DND-41 (cell line): ENCODE results near the gene ZNF205.

Experiments used
- ATAC-seq: fragments of 200-7000 bp; cut with Tn5 transposase; 3 replicates; pipeline ENCODE4 v1.9.1; 2021; ENCODE audit warnings: low read depth; ENCODE audit not compliant: insufficient read depth
- DNase-seq: peaks from one replicate; pipeline ENCODE4 v3.0.0-alpha.2; 2020
- H2AFZ ChIP-seq: 2 replicates; pipeline ENCODE4 v1.6.0; 2012; ENCODE audit warnings: low read depth, low read length
- H3K27ac ChIP-seq: 2 replicates; pipeline ENCODE4 v1.5.1; 2012; ENCODE audit warnings: low read length, inconsistent platforms
- H3K27me3 ChIP-seq: fragments of 200-600 bp; sonication (generic); 2 replicates; pipeline ENCODE4 v1.6.0; 2012; ENCODE audit warnings: low read length, mild to moderate bottlenecking, inconsistent platforms; ENCODE audit not compliant: insufficient read depth, poor library complexity
- H3K36me3 ChIP-seq: 2 replicates; pipeline ENCODE4 v1.5.1; 2012; ENCODE audit warnings: low read length, inconsistent platforms; ENCODE audit not compliant: insufficient read depth
- H3K4me1 ChIP-seq: 2 replicates; pipeline ENCODE4 v1.5.1; 2012; ENCODE audit warnings: mild to moderate bottlenecking, low read length; ENCODE audit not compliant: insufficient read depth
- H3K4me2 ChIP-seq: 2 replicates; pipeline ENCODE4 v1.6.0; 2012; ENCODE audit warnings: mild to moderate bottlenecking, moderate library complexity, low read length, inconsistent platforms; ENCODE audit not compliant: insufficient read depth
- H3K4me3 ChIP-seq, 2 experiments: fragments of 200-600 bp in 1 of 2; shearing (Covaris generic) in 1 of 2; 2 replicates each; pipeline ENCODE4 v1.5.1; 2012 to 2016; ENCODE audit warnings: inconsistent platforms in 2 of 2, low read length in 2 of 2, mild to moderate bottlenecking in 2 of 2, low read depth in 1 of 2, moderate library complexity in 1 of 2
- H3K79me2 ChIP-seq: 2 replicates; pipeline ENCODE4 v1.6.0; 2012; ENCODE audit warnings: low read length, inconsistent platforms; ENCODE audit not compliant: insufficient read depth
- H3K9ac ChIP-seq: 2 replicates; pipeline ENCODE4 v1.6.0; 2012; ENCODE audit warnings: low read depth, mild to moderate bottlenecking, inconsistent platforms, low read length, moderate library complexity
- H3K9me3 ChIP-seq: 2 replicates; pipeline ENCODE4 v1.5.1; 2012; ENCODE audit warnings: low read length, moderate library complexity, mild to moderate bottlenecking, inconsistent platforms; ENCODE audit not compliant: insufficient read depth, severe bottlenecking
- H4K20me1 ChIP-seq: 2 replicates; pipeline ENCODE4 v1.6.0; 2012; ENCODE audit warnings: low read length; ENCODE audit not compliant: insufficient read depth
- EZH2 ChIP-seq: IDR thresholded peaks from 3 replicates; pipeline ENCODE4 v1.6.1; 2012; ENCODE audit warnings: borderline replicate concordance, low read depth, mild to moderate bottlenecking, moderate library complexity, low read length, inconsistent platforms; ENCODE audit not compliant: severe bottlenecking
- TF ChIP-seq, protein P1 (sequence below): IDR thresholded peaks from 2 replicates; pipeline ENCODE4 v1.5.1; 2012; ENCODE audit warnings: borderline replicate concordance, low read length, moderate library complexity, mild to moderate bottlenecking; ENCODE audit not compliant: poor library complexity, severe bottlenecking; ENCODE audit errors: extremely low read depth

ZNF205 gene

DNA sequence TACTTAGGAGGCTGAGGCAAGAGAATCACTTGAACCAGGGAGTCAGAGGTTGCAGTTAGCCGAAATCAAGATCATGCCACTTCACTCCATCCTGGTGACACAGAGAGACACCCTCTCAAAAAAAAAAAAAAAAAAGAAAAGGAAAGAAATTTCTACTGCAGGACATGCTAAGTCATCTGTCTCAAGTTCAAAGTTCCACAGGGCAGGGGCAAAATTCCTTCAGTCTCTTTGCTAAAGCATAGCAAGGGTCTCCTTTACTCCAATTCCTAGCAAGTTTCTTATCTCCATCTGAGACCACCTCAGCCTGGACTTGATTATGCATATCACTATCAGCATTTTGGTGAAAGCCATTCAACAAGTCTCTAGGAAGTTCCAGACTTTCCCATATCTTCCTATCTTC is 27.9 kb upstream of the ZNF205 start:
- Histone ChIP-seq H3K36me3 (no peaks in the 10 kb centered on the region), H2AFZ (no peak overlapping the region), H3K9me3 (no peaks in the 10 kb centered on the region), H3K4me1 (peaks cover 10% of the 10 kb centered on the region), H3K9ac (no peak overlapping the region), H3K4me3 (no peak overlapping the region), H3K79me2 (no peaks in the 10 kb centered on the region), H4K20me1 (no peaks in the 10 kb centered on the region), H3K27ac (no peak overlapping the region), H3K27me3 (no peaks in the 10 kb centered on the region), H3K4me2 (no peak overlapping the region)
- DNase-seq (no peak), ATAC-seq (no peak)
- TF ChIP-seq EZH2: no peak
- TF ChIP-seq, protein P1, sequence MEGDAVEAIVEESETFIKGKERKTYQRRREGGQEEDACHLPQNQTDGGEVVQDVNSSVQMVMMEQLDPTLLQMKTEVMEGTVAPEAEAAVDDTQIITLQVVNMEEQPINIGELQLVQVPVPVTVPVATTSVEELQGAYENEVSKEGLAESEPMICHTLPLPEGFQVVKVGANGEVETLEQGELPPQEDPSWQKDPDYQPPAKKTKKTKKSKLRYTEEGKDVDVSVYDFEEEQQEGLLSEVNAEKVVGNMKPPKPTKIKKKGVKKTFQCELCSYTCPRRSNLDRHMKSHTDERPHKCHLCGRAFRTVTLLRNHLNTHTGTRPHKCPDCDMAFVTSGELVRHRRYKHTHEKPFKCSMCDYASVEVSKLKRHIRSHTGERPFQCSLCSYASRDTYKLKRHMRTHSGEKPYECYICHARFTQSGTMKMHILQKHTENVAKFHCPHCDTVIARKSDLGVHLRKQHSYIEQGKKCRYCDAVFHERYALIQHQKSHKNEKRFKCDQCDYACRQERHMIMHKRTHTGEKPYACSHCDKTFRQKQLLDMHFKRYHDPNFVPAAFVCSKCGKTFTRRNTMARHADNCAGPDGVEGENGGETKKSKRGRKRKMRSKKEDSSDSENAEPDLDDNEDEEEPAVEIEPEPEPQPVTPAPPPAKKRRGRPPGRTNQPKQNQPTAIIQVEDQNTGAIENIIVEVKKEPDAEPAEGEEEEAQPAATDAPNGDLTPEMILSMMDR: no peak

DNA sequence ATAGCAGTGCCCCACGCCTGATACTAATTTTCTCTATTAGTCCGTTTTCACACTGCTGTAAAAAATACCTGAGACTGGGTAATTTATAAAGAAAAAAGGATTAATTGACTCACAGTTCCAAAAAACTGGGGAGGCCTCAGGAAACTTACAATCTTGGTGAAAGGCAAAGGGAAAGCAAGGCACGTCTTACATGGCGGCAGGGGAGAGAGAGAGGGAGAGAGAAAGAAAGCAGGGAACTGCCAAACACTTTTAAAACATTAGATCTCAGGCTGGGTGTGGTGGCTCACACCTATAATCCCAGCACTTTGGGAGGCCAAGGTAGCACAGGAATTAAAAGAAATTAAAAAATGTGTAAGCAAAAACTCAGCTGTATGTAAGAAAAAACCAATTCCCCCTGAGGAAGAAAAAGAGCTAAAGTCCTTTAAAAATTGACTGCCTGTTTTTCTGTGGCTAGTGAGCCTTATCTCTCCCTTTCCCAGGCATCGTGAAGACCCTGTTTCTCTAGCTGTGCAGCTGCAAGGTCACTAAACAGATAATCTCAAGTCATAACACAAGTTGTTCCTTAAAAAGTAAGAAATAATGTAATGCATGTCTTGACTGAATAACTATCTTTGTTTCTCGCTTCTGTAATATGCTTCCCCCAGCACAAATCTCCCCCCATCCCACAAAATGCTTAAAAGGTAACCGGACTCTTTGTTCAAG is 27.3 kb upstream of the ZNF205 start:
- Histone ChIP-seq H3K36me3 (no peaks in the 10 kb centered on the region), H2AFZ (no peak overlapping the region), H3K4me3 (no peak overlapping the region), H4K20me1 (no peaks in the 10 kb centered on the region), H3K9me3 (no peaks in the 10 kb centered on the region), H3K9ac (no peak overlapping the region), H3K79me2 (no peaks in the 10 kb centered on the region), H3K4me2 (no peak overlapping the region), H3K4me1 (peaks cover 7% of the 10 kb centered on the region), H3K27me3 (no peaks in the 10 kb centered on the region), H3K27ac (no peak overlapping the region; the same call in 1 of the 2 replicates)
- no peak for ATAC-seq
- no peak for DNase-seq
- TF ChIP-seq EZH2: no peak
- TF ChIP-seq, protein P1: no peak

DNA sequence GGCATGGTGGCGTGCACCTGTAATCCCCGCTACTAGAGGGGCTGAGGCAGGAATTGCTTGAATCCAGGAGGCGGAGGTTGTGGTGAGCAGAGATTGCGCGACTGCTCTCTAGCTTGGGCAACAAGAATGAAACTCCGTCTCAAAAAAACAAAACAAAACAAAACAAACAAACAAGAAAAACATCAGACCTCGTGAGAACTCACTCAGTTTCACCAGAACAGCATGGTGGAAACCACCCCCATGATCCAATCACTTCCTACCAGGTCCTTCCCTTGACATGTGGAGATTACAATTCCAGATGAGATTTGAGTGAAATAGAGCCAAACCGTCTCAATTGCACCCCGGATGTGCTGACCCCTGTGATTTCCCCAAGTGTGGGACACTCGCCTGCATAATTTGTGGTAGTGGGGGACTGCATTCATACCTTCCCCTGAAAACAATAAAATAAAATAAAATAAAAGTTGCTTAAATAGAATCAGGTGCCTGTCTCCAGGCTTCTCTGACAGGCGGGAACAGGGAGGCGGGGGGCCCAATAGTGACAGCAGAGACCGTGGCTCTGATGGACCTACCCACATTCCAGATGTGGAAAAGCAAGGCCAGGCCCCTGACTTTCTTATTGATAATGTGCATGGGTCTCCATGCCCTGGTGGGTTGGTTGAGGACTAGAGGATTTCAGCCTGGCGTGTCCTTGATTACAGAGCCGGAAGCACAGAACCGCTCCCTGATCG is 26.4 kb upstream of the ZNF205 start:
- Histone ChIP-seq H3K27ac (no peak overlapping the region), H3K4me1 (peaks cover 6% of the 10 kb centered on the region), H3K4me3 (no peak overlapping the region), H3K9ac (no peak overlapping the region), H3K9me3 (no peaks in the 10 kb centered on the region), H3K36me3 (no peaks in the 10 kb centered on the region), H3K4me2 (no peak overlapping the region), H4K20me1 (no peaks in the 10 kb centered on the region), H2AFZ (no peak overlapping the region), H3K27me3 (no peaks in the 10 kb centered on the region), H3K79me2 (no peaks in the 10 kb centered on the region)
- TF ChIP-seq EZH2: no peak
- TF ChIP-seq, protein P1: no peak
- DNase-seq (no peak), ATAC-seq (no peak)
